Measurements from ENCODE around the gene FRMD4A.

DNA sequence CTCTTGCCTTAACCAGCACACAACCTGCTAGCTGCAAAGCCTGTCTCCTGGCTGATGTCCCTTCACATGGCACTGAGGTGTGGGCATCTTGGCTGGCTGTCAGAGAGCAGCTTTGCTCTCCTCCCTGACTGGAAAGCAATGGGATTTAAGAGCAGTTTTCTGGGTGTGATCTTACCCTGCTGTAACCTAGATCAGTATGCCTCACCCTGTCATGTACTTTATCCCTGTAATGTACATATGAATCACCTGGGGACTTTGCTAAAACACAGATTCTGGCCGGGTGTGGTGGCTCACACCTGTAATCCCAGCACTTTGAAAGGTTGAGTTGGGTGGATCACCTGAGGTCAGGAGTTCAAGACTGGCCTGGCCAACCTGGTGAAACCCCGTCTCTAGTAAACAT, 209.9 kb downstream of the FRMD4A start:
- no peak for TF ChIP-seq POLR2A (IDR thresholded peaks at IDR 0.05; ENCODE audit: low read depth, low read length)
- no peak for TF ChIP-seq POLR2AphosphoS5 (IDR thresholded peaks at IDR 0.05; ENCODE audit: low read depth, low read length)

Data from GM12892 (cell line).